Measurements from ENCODE around the gene DCLK2.

The DCLK2 gene

DNA sequence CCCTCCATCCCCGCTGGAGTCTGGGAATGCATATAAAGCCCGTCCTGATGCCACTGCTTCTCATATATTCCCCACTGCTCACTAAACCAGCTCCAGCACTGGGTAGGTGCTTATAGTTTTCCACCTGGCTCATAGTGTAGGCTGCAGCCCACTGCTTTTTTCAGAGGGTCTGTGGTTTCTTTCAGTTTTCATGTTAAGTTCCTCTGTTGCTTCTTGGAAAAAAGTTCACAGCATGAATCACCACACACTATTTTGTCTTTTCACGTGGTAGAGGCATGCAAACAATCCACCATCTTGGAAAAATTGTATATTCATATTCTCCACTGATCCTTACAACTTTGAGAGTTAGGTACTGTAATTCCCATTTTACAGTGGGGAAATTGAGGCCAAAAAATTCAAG lies 39.4 kb downstream of the DCLK2 start:
- DNase-seq (ENCODE audit: low read depth): no peak

- no peak for DNase-seq (ENCODE audit: low read depth)
Observed at GRCh38 chr4:150119492-150119891, 41.2 kb downstream of the DCLK2 start.

GRCh38 chr4:150123087-150123486 lies 44.8 kb downstream of the DCLK2 start:
- DNase-seq (ENCODE audit: low read depth): no peak

- no peak for DNase-seq (ENCODE audit: low read depth)
Observed at GRCh38 chr4:150123796-150124677, 45.8 kb downstream of the DCLK2 start.

GRCh38 chr4:150126201-150126863 lies 48.1 kb downstream of the DCLK2 start:
- DNase-seq (ENCODE audit: low read depth): no peak

DNA sequence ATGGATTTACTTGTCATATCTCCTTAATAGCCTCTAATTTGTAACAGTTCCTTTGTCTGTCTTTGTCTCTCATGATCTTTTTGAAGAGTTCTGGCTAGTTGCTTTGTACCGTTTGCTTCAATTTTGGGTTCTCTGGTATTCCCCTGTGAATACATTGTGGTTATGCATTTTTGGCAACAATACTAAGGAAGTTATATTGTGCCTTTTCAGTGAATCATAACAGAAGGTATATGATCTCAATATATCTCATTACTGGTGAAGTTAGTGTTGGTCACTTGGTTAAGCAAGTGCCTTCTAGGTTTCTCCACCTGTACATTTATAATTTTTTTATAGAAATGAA lies 48.6 kb downstream of the DCLK2 start:
- DNase-seq (ENCODE audit: low read depth): no peak

- DNase-seq (ENCODE audit: low read depth): no peak
Observed at GRCh38 chr4:150127757-150128156, 49.5 kb downstream of the DCLK2 start.

GRCh38 chr4:150130933-150131332 lies 52.7 kb downstream of the DCLK2 start:
- no peak for DNase-seq (ENCODE audit: low read depth)

DNA sequence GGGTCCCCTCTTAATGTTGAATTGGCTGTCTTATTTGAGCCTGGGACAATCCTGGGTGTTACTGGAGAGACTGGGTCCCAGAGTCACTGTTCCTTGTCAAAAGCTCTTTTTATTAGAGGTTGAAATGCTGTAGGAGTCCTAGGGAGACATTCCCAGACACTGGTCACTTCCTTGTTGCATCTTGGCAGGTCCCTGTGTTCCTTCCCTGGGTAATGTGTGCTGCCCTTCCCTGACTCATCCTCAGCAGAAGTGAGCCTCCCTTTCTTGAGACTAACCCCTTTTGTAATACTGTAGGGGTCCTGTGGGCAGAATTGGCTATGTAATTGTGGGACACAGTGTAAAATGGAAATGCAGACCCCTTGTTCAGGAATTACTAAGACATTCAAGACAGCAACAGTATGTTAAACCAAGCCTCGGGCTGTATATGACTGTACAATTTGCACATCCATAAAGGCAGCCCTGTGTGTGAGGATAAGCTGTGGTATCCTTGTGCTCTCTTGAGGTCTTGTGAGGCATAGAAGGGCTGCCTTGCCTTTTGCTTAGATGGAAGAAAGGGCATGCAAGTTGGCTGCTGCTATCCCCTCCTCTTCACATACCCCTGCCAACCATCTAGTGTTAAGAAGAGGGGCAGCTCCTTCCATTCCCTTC lies 53.5 kb downstream of the DCLK2 start:
- no peak for DNase-seq (ENCODE audit: low read depth)

DNA sequence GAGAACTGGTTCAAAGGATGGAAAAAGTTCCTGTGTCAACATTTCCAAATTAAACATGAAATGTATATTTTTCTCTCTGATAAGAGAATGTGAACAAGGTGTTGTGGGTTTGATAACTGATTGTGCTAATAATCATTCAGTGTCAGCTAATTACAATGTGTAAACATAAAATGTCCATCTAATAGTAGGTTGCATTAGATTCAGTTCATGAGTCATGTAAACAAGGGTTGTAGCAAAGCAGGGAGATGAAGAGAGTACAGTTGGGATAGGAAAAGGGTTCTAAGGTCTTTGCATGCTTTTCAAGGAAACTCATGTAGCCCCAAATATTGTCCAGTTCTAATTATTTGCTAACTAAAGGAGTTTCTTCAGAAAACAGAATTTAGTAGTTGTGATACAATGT lies 55.4 kb downstream of the DCLK2 start:
- no peak for DNase-seq (ENCODE audit: low read depth)

GRCh38 chr4:150135134-150135772 lies 57.0 kb downstream of the DCLK2 start:
- no peak for DNase-seq (ENCODE audit: low read depth)

GRCh38 chr4:150136036-150136435 lies 57.8 kb downstream of the DCLK2 start:
- no peak for DNase-seq (ENCODE audit: low read depth)

- no peak for DNase-seq (ENCODE audit: low read depth)
Observed at GRCh38 chr4:150136481-150136880, 58.2 kb downstream of the DCLK2 start.

- no peak for DNase-seq (ENCODE audit: low read depth)
Observed at GRCh38 chr4:150139297-150139865, 61.1 kb downstream of the DCLK2 start.

GRCh38 chr4:150140774-150141400 lies 62.6 kb downstream of the DCLK2 start:
- DNase-seq (ENCODE audit: low read depth): no peak

DNA sequence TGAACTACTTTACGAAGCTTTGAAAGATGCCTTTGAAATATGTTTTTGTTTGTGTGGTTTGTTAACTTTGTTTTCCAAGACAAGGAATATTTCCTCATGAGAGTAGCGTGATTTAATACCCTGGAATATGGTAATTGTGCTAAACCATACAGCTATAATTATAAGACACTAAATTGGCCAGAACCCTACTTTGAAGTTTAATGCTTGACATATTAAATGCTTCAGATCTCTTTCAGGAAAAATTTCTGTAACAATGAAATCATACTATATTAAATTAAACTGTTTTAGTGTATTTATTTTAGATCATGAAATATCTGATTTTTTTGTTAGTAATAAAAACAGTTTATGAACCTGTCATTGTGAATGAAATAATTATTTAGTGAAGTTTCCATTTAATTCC lies 63.5 kb downstream of the DCLK2 start:
- DNase-seq (ENCODE audit: low read depth): no peak

GRCh38 chr4:150142831-150143230 lies 64.6 kb downstream of the DCLK2 start:
- DNase-seq (ENCODE audit: low read depth): no peak

DNA sequence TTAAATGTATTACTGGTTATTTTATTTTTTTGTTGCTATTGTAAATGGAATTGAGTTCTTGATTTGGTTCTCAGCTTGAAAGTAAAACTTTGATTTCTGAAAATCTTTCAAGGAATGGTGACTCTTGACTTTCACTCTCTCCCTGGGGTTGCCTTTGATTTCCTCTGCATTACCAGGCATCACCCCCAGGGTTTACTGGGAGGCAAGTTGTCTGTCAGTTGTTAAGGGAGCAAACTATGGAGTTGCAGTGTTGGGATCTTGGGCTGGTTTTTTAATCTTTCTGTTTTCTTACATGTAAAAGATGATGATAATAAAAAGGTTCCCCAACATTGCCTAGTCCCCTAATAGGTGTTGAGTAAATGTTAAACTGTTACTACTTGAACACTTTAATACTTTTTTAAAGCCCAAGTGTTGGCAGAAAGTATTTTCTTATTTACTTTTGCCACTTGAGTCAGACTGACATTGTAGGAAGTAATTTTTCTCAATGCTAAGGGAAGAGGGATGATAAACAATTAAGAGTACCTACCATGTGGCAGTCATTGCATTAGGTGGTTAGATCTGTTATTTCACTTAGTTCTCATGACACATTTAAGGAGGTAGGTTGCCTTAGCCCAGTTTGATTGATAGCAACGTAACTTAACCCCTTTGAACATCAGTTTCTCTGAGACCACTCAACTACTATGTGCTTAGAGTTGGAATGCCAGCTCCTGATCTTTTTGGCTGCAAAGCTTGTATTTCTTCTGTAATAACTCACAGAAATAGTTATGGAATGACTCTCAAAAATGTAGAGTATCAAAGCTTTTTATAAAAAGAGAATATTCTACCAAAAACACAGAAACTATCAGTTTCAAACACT lies 67.1 kb downstream of the DCLK2 start:
- DNase-seq (ENCODE audit: low read depth): no peak

DNA sequence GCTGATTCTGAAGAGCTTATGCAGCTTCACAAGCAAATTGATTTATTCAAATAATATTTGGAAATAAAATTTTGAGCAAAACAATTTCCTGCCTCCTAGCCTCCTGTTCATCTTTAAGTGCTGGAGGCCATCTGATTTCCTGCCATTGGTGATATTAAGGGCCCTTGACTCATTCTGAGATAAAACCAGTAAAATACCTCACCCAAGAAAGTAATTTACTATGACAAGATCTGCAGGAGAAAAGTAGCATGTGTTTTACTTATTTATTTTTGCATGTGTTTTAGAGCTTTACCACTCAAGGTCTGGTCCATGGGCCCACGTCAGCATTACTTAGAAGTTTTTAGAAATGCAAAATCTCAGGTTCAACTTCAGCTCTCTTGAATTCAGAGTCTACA lies 67.7 kb downstream of the DCLK2 start:
- DNase-seq (ENCODE audit: low read depth): no peak

DNA sequence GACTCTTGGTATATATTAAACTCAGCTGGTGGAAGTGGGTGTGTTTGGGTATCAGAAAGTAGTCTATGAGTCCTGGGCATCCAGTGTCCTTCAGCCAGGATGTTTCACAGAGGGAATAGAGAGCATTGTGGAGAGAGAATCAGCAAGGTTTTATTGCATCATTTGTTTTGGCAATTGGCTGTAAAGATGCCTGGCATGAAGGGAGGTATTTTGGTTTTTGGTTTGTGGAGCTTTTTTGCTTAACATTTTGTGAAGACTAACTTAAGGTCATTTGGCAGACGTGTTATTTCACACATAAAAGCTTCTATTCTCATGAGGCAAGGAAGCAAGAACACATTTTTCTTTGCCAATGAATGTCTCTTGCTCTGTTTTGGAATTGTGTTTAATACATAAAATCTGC lies 71.1 kb downstream of the DCLK2 start:
- DNase-seq (ENCODE audit: low read depth): no peak

GRCh38 chr4:150150629-150151062 lies 72.4 kb downstream of the DCLK2 start:
- no peak for DNase-seq (ENCODE audit: low read depth)
